Smooth muscle cell (in vitro differentiated cells): ENCODE results near the gene GPR137B. TPM values are rescaled to one million over a fixed set of nuclear protein-coding genes. Genes with fewer than 3 reads are reported as not detected.

Source experiments
- DNase-seq: peaks from one replicate; lab custom pipeline; 2025; ENCODE audit not compliant: unreplicated experiment; lab: John Stamatoyannopoulos, UW
- H2AFZ ChIP-seq: fragments of 200-600 bp; sonication (generic); 2 replicates; pipeline ENCODE4 v1.6.0; 2016; ENCODE audit warnings: antibody characterized with exemption, low read depth, mild to moderate bottlenecking
- H3F3A ChIP-seq: fragments of 200-600 bp; sonication (generic); 2 replicates; pipeline ENCODE4 v1.6.0; 2017; ENCODE audit warnings: antibody characterized with exemption, low read depth
- H3K27ac ChIP-seq: fragments of 200-600 bp; sonication (generic); 2 replicates; pipeline ENCODE4 v1.5.1; 2016; ENCODE audit warnings: low read depth, mild to moderate bottlenecking
- H3K27me3 ChIP-seq: fragments of 200-600 bp; sonication (generic); 2 replicates; pipeline ENCODE4 v1.6.1; 2016; ENCODE audit warnings: low read depth, mild to moderate bottlenecking
- H3K36me3 ChIP-seq: fragments of 200-600 bp; sonication (generic); 2 replicates; pipeline ENCODE4 v1.5.1; 2016; ENCODE audit warnings: low read depth
- H3K4me1 ChIP-seq: fragments of 200-600 bp; sonication (generic); 2 replicates; pipeline ENCODE4 v1.5.1; 2016; ENCODE audit warnings: low read depth
- H3K4me2 ChIP-seq: fragments of 200-600 bp; sonication (generic); 2 replicates; pipeline ENCODE4 v1.6.0; 2016; ENCODE audit warnings: mild to moderate bottlenecking
- H3K4me3 ChIP-seq: fragments of 200-600 bp; sonication (generic); 2 replicates; pipeline ENCODE4 v1.5.1; 2016; ENCODE audit warnings: mild to moderate bottlenecking
- H3K79me2 ChIP-seq: fragments of 200-600 bp; sonication (generic); 2 replicates; pipeline ENCODE4 v1.6.0; 2016; ENCODE audit warnings: low read depth, mild to moderate bottlenecking
- H3K9ac ChIP-seq: fragments of 200-600 bp; sonication (generic); 2 replicates; pipeline ENCODE4 v1.6.0; 2016; ENCODE audit warnings: low read depth
- H3K9me3 ChIP-seq: fragments of 200-600 bp; sonication (generic); replicated peaks from 2 replicates; pipeline ENCODE4 v1.5.1; 2016; ENCODE audit warnings: low read depth
- H4K20me1 ChIP-seq: fragments of 200-600 bp; sonication (generic); 2 replicates; pipeline ENCODE4 v1.6.0; 2016; ENCODE audit warnings: low read depth
- CTCF ChIP-seq: fragments of 200-600 bp; sonication (generic); IDR thresholded peaks from 2 replicates; pipeline ENCODE4 v1.5.1; 2017; ENCODE audit warnings: borderline replicate concordance, mild to moderate bottlenecking, antibody characterized with exemption; ENCODE audit not compliant: insufficient read depth, poor library complexity, severe bottlenecking
- WGBS: methylation state at CpG from one replicate; pipeline ENCODE4 v1.1.7; 2016; ENCODE audit warnings: low lambda C conversion rate; 5-methylcytosine and 5-hydroxymethylcytosine counted together
- polyA plus RNA-seq: library from polyadenylated mRNA; unstranded; fragments of >200 nt; fragmentation: Nextera tagmentation; extraction: Ambion mirVana; gene quantifications from 2 replicates; pipeline ENCODE4 v1.2.1, GENCODE V29; 2016
- total RNA-seq: library from RNA; depleted of rRNA; stranded (reverse); fragments of >200 nt; gene quantifications from 2 replicates; pipeline ENCODE4 v1.2.3, GENCODE V29; 2014

Gene GPR137B
- total and polyA plus RNA-seq, 2 experiments from 2014 or later, result 16.2 to 17.7 TPM

GRCh38 chr1:236240675-236241074 lies 98.3 kb downstream of the GPR137B start:
- no peaks in the 10 kb centered on the region for H3K4me1 ChIP-seq
- TF ChIP-seq CTCF, result no peak
- no peaks in the 10 kb centered on the region for H3K79me2 ChIP-seq
- no peak overlapping the region for H3K4me3 ChIP-seq
- no peaks in the 10 kb centered on the region for H3F3A ChIP-seq
- H3K4me2 ChIP-seq, result no peak overlapping the region
- no peaks in the 10 kb centered on the region for H3K36me3 ChIP-seq
- no peak overlapping the region for H3K9ac ChIP-seq
- H3K27ac ChIP-seq, result no peak overlapping the region
- no peak for DNase-seq
- no peaks in the 10 kb centered on the region for H3K27me3 ChIP-seq
- no peak overlapping the region for H2AFZ ChIP-seq
- 46% methylated on average over 3 of the region's 3 CpGs for WGBS
- H4K20me1 ChIP-seq, result no peaks in the 10 kb centered on the region
- no peaks in the 10 kb centered on the region for H3K9me3 ChIP-seq

- Histone ChIP-seq H3F3A (no peaks in the 10 kb centered on the region), H3K27me3 (no peaks in the 10 kb centered on the region), H3K27ac (no peak overlapping the region), H3K4me2 (no peak overlapping the region), H3K4me1 (no peaks in the 10 kb centered on the region), H3K9ac (no peak overlapping the region), H3K36me3 (no peaks in the 10 kb centered on the region), H3K79me2 (no peaks in the 10 kb centered on the region), H4K20me1 (no peaks in the 10 kb centered on the region), H3K4me3 (no peak overlapping the region), H3K9me3 (no peaks in the 10 kb centered on the region), H2AFZ (no peak overlapping the region)
- no peak for TF ChIP-seq CTCF
- DNase-seq, result no peak
- whole genome bisulfite sequencing, result 90% methylated on average over 2 of the region's 2 CpGs
These were observed 100.2 kb downstream of the GPR137B start for GRCh38 chr1:236242568-236242967.

GRCh38 chr1:236247286-236247685 lies 104.9 kb downstream of the GPR137B start:
- WGBS, result 87% methylated on average over 3 of the region's 3 CpGs
- no peak overlapping the region for H2AFZ ChIP-seq

More at GRCh38 chr1:236247286-236247685, 104.9 kb downstream of the GPR137B start:
- Histone ChIP-seq H3F3A (no peaks in the 10 kb centered on the region), H3K27me3 (no peaks in the 10 kb centered on the region), H3K27ac (no peak overlapping the region), H3K4me3 (no peak overlapping the region), H4K20me1 (no peaks in the 10 kb centered on the region), H3K36me3 (no peaks in the 10 kb centered on the region), H3K9me3 (no peaks in the 10 kb centered on the region), H3K9ac (no peak overlapping the region), H3K79me2 (no peaks in the 10 kb centered on the region), H3K4me2 (no peak overlapping the region), H3K4me1 (no peaks in the 10 kb centered on the region)
- TF ChIP-seq CTCF, result no peak
- no peak for DNase-seq
